Limb (tissue), 2 donors: ENCODE measurements around the gene DHX40.
"Not testable (repeated sequence)": the region's sequence is repeated elsewhere in the genome, so short reads cannot be mapped to it uniquely, and the experiment has no call there.

Experiments used
- DNase-seq, 2 donors: peaks; one replicate each; pipeline ENCODE4 v3.0.0-alpha.2; 2016; ENCODE audit errors: extremely low spot score in 2 of 2

DHX40 gene

DNA sequence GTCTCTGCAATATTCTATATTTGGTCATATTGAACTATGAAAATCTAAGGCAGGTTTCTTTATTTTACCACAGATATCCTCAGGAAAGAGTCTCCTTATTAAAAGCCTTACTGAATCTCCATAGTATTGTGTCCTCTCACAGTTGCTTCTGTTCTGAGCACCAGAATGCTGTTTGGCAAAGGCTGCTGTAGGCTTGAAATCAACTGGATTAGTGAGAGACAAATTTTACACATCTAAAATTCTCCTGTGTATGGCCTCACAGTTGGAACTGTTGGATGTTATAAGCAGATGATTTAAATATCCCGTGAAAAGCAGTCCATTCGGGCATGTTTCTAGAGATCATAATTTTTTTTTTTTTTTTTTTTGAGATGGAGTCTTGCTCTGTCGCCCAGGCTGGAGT lies 63.8 kb downstream of the DHX40 start:
- DNase-seq = no peak

DNA sequence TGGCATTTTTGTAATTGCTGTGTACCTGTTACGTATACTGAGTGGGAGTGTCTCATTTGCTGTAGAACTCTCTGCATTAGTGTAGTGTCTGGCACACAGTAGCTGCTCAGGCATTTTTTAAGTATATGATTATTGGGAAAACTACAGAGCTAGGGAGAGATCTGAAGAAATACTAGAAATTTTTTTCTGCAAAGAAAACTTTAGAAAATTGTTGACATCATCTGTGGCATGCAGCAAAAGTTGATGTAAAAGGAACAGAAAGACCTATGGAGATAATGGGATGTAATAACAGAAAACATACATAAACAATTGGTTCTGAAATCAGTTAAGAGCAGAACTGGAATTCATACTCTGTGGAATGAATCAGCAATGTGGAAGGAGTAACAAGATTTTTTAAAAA lies 65.9 kb downstream of the DHX40 start:
- no peak for DNase-seq

DNA sequence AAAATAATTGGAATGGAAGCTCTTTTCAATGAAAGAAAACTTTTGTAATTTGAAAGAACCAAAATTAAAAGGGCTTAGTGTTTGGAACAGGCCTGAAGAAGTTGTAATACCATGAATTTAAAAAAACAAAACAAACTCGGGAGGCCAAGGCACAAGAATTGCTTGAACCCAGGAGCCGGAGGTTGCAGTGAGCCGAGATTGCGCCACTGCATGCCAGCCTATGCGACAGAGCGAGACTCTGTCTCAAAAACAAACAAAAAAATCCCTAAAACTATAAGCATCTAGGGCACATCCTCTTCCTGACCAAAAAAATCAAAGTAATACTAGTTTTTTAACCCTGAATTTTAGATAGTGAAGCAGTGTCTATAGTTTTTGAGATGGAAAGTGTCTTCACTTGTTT lies 67.0 kb downstream of the DHX40 start:
- no peak for DNase-seq

DNA sequence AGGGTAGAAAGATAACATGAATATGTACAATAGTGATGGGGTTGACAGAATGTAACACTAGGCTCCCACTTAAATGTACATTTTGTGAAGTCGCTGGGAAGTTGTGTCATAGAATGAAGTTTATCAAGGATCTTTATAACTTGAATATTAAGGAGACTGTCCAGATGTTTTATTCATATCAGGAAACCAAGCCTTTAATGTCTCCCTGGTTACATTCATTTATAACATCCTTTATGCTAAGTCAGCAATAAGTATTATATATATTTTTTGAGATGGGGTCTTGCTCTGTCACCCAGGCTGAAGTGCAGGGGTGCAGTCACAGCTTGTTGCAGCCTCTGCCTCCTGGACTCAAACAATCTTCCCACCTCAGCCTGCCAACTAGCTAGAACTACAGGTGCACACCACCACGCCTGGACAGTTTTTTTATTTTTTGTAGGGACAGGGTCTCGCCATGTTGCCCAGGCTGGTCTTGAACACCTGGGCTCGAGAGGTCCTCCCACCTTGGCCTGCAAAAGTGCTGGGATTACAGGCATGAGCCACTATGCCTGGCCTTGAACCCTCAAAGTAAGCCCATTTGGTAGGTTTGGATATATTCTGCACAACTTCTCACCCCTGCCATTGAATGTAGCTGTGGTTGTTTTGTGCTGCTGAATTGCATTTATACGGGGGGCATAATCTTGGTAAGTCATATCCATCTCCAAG lies 68.4 kb downstream of the DHX40 start:
- no peak for DNase-seq

DNA sequence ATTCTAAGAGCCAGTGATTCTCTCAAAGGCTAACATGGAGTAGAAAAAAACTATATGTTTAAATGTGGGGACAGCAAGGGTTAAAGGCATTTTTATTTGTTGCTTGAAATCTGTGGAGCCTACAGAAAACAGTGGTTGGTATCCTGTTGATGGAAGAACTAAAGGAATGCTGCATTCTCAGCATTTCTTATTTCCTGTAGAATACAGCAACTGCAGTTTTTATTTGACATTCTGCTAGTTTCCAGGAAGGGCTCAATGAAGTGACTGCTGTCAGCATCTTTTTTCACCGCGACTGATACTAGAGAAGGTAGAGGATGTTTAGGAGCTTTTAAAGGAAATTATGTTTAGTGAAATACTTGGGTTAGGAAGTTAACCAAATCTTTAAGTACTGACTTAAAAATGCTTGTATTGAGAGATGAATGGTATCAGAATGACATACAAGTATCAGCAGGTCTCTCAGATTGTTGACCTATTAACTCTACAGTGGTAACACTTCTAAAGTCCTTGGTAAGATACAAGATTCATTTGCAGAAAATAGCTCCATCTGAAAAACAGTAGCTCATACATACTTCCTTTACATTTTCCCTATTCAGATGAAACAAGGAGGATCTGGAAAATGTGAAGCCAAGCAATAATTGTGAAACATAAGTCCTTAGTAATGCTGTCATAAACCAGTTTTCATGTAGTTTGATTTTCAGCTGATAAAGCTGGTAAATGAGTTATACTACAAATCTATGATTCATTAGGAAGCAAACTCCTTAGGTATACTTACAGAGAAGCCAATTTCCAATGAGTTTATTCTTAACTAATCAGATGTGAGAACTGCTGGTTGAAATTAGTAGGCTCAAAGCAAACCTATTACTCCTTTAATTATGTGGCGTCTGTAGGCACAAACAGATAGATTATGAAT lies 69.5 kb downstream of the DHX40 start:
- DNase-seq = no peak

DNA sequence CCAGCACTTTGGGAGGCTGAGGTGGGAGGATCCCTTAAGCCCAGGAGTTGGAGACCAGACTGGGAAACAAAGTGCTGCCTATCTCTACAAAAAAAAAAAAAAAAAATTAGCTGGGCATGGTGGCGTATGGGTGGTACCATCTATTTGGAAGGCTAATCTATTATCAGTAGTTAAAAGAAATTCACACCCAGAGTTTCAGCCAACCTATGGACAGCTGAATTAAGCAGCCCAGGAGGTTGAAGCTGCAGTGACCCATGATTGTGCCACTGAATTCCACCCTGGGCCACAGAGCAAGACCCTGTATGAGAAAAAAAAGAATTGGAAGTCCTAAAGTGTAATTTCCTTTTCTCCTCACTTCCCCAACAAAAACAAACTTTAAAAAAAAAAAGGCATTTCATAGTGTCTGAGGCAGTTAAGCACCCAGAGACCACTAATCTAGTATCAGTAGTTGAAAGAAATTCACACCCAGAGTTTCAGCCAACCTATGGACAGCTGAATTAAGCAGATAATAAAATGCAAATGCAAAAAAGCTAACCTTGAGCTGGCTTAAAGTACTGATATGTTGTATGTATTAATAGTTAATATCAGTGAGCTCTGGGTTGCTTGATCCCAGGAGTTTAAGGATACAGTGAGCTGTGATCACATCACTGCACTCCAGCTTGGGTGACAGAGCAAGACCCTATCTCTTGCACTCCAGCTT lies 72.4 kb downstream of the DHX40 start:
- no peak for DNase-seq

DNA sequence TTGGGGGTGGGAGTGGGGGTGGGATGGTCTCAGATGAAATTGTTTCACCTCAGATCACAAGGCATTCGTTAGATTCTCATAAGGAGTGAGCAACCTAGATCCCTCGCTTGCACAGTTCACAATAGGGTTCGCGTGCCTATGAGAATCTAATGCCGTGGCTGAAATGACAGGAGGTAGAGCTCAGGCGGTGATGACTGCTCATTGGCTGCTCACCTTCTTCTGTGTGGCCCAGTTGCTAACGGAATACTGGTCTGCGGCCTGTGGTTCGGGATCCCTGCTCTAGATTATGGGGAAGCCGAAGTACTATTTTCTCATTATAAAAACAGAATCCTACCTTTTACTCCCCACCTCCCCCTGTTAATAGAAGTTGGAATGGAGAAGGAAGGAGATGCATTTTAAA lies 73.1 kb downstream of the DHX40 start:
- DNase-seq = no peak

DNA sequence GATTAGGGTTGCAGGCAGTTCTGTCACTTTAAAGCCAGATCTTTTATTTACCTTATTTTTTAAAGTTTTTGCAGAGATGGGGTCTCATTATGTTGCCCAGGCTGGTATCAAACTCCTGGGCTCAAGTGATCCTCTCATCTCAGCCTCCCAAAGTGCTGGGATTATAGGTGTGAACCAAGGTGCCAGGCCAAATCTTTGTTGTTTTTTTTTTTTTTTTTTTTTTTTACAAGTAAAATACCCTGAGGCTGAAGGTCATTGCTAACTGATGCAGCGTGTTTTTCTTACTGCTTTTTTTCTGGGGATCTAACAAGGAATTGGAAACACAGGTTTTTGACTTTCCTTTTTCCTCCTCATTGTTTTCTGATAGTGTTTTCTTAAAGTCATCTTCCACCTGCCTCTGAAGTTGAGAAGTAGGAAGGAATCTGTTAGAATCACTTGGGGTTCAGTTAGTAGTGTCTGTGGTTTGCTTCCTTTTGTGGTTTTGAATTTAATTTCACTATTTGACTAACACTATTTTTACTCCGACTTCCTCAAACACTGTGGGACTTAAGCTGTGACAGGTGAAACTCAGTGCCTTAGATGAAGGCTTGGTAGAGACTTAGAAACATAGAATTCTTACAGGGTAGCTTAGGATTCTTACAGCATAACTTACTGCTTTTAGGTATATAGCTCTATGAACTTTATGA lies 76.5 kb downstream of the DHX40 start:
- no peak for DNase-seq

DNA sequence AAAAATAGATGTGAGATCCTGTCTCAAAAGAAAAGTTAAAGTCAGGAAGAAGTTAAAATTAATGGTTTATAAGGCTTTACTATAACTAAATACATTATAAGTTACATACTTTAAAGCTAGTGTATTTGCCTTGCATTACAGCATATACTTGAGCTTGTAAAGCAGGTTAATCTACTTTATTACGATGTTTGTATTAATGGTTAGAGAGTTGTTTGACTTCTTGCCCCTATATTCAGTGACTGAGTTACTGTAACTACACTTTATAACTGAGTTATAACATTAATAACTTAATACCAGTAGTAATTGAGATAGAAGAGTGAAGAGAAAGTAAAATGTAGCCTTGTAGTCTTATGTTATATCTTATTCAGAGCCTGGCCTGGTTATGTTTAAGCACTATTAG lies 77.2 kb downstream of the DHX40 start:
- DNase-seq = no peak

DNA sequence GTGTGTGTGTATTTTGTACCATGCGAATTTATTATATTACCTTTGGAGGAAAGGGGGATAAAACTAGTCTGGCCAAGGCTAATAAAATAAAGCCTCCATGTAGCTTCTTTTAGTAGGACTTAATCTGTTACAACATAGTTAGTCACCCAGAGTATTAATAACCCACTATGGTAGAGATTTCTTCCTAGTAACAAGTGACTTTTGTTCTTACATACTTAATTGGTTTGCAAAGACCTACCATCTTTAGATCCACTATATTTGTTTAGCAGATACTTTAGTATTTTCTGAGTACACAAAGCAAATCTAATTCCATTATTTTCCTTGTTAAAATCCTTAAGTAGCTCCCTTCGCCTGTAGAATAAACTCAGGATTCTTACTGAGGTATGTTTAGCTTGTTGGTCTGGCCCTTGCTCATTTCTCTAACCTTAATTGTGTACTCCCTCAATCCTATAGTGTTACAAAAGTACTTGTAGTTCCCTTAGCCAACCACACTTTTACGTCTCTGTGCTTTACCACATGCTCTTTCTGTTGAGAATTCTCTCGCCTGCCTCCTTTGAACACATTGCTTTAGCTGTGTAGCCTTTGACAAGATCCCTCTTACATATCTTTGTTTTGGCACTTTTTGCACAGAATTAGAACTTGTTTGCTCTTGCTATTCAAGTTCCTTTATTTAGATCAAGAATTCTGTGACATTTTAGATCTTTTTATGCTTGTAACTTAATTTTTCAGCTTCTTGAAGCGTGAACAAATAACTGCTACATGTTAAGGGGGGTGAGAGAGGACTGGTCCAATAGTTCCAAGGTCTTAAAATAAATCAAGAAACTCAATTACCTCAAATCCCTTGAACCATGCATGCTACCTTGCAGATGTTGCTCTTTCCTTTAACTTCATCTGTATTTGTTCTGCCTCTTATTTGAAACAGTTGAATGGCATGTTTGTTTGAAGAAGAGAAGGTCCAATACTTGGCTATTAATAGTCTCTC lies 78.0 kb downstream of the DHX40 start:
- DNase-seq = no peak

DNA sequence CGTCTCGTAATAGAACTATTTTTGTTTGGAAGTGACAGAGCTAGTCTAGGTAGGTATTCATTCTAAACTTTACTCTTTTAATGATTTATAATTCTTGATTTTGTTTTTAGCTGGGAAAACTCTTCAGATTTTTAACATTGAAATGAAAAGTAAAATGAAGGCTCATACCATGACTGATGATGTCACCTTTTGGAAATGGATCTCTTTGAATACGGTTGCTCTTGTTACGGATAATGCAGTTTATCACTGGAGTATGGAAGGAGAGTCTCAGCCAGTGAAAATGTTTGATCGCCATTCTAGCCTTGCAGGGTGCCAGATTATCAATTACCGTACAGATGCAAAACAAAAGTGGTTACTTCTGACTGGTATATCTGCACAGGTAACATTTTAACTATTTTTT lies 81.9 kb downstream of the DHX40 start:
- DNase-seq = no peak

DNA sequence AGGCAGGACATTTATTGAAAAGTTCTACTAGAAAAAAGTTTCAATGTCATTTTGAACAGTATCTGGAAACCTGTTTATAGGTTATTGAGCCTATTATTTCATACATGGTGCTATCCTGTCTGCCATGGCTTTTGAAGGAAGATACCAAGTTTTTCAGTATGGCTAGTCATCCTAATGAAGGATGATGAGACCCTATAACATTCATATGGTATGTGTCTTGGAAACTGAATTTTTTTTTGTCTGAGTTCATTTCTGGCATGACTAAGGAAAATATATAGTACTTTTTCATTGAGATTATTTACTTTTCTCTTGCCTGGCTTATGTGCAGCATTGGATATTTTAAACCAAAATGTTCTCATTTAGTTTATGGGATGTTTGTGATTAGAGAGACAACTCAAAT lies 84.5 kb downstream of the DHX40 start:
- DNase-seq = no peak

DNA sequence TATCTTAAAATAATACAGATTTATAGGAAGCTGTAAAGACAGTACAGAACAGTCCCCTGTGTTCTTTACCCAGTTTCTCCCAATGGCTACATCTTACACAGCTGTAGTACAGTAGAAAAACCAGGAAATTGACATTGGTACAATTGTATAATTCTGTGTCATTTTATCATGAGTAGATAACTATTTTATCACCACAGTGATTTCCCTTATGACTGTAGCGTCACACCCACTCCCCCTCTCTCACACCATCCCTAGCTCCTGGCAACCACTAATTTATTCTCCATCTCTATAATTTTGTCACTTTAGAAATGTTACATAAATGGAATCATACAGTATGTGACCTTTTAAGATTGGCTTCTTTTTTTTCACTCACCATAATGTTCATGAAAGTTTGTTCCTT lies 85.2 kb downstream of the DHX40 start:
- no peak for DNase-seq

DNA sequence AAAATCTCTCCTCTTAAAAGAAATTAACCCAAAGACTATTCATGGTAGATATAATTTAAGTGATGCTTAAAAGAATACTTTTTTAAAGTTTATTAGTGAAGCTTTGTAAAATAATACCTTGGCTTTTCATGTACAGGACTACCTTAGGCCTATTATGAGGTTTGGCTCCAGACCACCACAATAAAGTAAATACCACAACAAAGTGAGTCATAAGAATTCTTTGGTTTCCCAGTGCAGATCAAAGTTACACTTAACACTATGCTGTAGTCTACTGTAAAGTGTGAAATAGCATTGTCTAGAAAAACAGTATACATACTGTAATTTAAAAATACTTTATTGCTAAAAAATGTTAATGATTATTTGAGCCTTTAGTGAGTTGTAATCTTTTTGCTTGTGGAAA lies 85.9 kb downstream of the DHX40 start:
- DNase-seq = no peak

DNA sequence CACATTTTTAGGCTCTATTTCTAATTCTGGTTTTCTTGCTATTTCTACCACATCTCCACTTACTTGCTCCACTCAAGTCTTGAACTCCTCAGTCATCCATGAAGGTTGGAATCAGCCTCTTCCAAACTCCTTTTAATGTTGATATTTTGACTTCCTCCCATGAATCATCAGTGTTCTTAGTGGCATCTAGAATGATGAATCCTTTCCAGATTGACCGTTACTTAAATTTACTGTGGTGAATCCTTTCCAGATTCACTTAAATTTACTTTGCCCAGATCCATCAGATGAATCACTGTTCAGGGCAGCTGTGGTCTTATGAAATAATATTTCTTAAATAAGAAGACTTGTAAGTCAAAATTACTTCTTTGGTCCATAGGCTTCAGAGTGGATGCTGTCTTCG lies 86.7 kb downstream of the DHX40 start:
- DNase-seq = no peak

DNA sequence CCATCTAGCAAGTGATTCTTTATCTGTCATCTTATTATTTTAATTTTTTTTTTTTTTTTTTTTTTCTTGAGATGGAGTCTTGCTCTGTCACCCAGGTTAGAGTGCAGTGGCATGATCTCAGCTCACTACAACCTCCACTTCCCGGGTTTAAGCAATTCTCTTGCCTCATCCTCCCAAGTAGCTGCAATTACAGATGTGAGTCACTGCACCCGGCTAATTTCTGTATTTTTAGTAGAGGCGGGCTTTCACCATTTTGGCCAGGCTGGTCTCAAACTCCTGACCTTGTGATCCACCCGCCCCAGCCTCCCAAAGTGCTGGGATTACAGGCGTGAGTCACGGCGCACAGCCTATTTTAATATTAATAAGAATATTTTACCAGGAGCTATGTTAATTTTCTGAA lies 91.2 kb downstream of the DHX40 start:
- not testable (repeated sequence) for DNase-seq
